ENCODE data around the gene TMEM183A. TPM values are rescaled to one million over a fixed set of nuclear protein-coding genes. Genes with fewer than 3 reads are reported as not detected.

Gene TMEM183A
- total and polyA plus RNA-seq, 2 experiments from 2014 or later, result 55.1 to 128 TPM

GRCh38 chr1:203028067-203028783 is 21.1 kb downstream of the TMEM183A start:
- Histone ChIP-seq H4K20me1 (replicated peaks; ENCODE audit: insufficient read depth) (peaks cover 4% of the 10 kb centered on the region; the same call in 1 of the 2 replicates), H3K4me3 (peak overlapping the region; percentile 88), H3K4me2 (peak overlapping the region; percentile 97)

GRCh38 chr1:203028784-203029553 is 21.8 kb downstream of the TMEM183A start:
- Histone ChIP-seq H3K4me2 (no peak overlapping the region), H3K79me2 (replicated peaks; ENCODE audit: insufficient read depth) (no peaks in the 10 kb centered on the region), H3K27me3 (ENCODE audit: insufficient read depth) (peaks cover 20% of the 10 kb centered on the region), H3K4me3 (no peak overlapping the region), H4K20me1 (replicated peaks; ENCODE audit: insufficient read depth) (peaks cover 4% of the 10 kb centered on the region; the same call in 1 of the 2 replicates), H3K9me2 (ENCODE audit: insufficient read depth) (peaks cover 8% of the 10 kb centered on the region; the same call in 1 of the 2 replicates), H3K27ac (ENCODE audit: low read depth) (no peak overlapping the region), H2AFZ (no peak overlapping the region), H3K4me1 (ENCODE audit: insufficient read depth) (peaks cover 6% of the 10 kb centered on the region), H3K36me3 (ENCODE audit: insufficient read depth) (peaks cover 1% of the 10 kb centered on the region), H3F3A (replicated peaks; ENCODE audit: low read depth) (peaks cover 14% of the 10 kb centered on the region)
- Mint-ChIP-seq H3K36me3 (ENCODE audit: low read depth) (peaks cover 21% of the 10 kb centered on the region), H3K27ac (no peak overlapping the region), H3K4me3 (no peak overlapping the region), H3K4me1 (peaks cover 10% of the 10 kb centered on the region), H3K27me3 (ENCODE audit: insufficient read depth, low read depth, poor library complexity) (peaks cover 22% of the 10 kb centered on the region), H3K9me3 (peaks cover 4% of the 10 kb centered on the region)
- no peak for DNase-seq (ENCODE audit: low spot score)
- ATAC-seq, result no peak
- TF ChIP-seq CTCF (conservative IDR thresholded peaks at IDR 0.05; ENCODE audit: low read depth in 2 of 2) (no peak), NANOG (IDR thresholded peaks at IDR 0.05; ENCODE audit: borderline replicate concordance) (no peak), ZNF114 (CRISPR knock-in tag; IDR thresholded peaks at IDR 0.05) (no peak), ZNF331 (CRISPR knock-in tag; IDR thresholded peaks at IDR 0.05; ENCODE audit: low read depth) (no peak), POLR2AphosphoS5 (IDR thresholded peaks at IDR 0.05; ENCODE audit: low read depth) (no peak), STAT1 (IDR thresholded peaks at IDR 0.05; ENCODE audit: unreplicated experiment) (no peak), JUNB (IDR thresholded peaks at IDR 0.05; ENCODE audit: unreplicated experiment) (no peak)

More at GRCh38 chr1:203028067-203028783, 21.1 kb downstream of the TMEM183A start:
- peaks cover 4% of the 10 kb centered on the region for H3K9me3 Mint-ChIP-seq
- H3K27ac Mint-ChIP-seq, result no peak overlapping the region
- no peak for TF ChIP-seq REST (IDR thresholded peaks at IDR 0.05; ENCODE audit: unreplicated experiment)
- no peak for TF ChIP-seq ZNF331 (CRISPR knock-in tag; IDR thresholded peaks at IDR 0.05; ENCODE audit: low read depth)
- TF ChIP-seq EZH2phosphoT487 (IDR thresholded peaks at IDR 0.05; ENCODE audit: unreplicated experiment), result no peak
- no peak for TF ChIP-seq NANOG (IDR thresholded peaks at IDR 0.05; ENCODE audit: borderline replicate concordance)
- no peak for TF ChIP-seq EZH2 (IDR thresholded peaks at IDR 0.05; ENCODE audit: low read depth, unreplicated experiment)
- H3K36me3 Mint-ChIP-seq (ENCODE audit: low read depth), result peaks cover 29% of the 10 kb centered on the region
- peaks cover 10% of the 10 kb centered on the region for H3K4me1 Mint-ChIP-seq
- Histone ChIP-seq H3K36me3 (ENCODE audit: insufficient read depth) (peaks cover 9% of the 10 kb centered on the region), H2AFZ (no peak overlapping the region), H3K4me1 (ENCODE audit: insufficient read depth) (peaks cover 6% of the 10 kb centered on the region), H3K27ac (ENCODE audit: low read depth) (no peak overlapping the region), H3K9me2 (ENCODE audit: insufficient read depth) (peaks cover 8% of the 10 kb centered on the region; the same call in 1 of the 2 replicates), H3F3A (replicated peaks; ENCODE audit: low read depth) (peaks cover 21% of the 10 kb centered on the region), H3K79me2 (replicated peaks; ENCODE audit: insufficient read depth) (no peaks in the 10 kb centered on the region), H3K27me3 (ENCODE audit: insufficient read depth) (peaks cover 20% of the 10 kb centered on the region)
- DNase-seq (ENCODE audit: low spot score) (no peak), ATAC-seq (no peak)
- H3K4me3 Mint-ChIP-seq, result no peak overlapping the region
- H3K27me3 Mint-ChIP-seq (ENCODE audit: insufficient read depth, low read depth, poor library complexity), result peaks cover 22% of the 10 kb centered on the region
